ENCODE measurements around the gene ISYNA1.

The ISYNA1 gene

GRCh38 chr19:18437491-18438330 lies at the start of gene ISYNA1:
TSS of gene ISYNA1 (minus strand) at chr19:18438133. CDS start at chr19:18437979, 154 bp downstream.
- no peak for DNase-seq (ENCODE audit: low spot score)

DNA sequence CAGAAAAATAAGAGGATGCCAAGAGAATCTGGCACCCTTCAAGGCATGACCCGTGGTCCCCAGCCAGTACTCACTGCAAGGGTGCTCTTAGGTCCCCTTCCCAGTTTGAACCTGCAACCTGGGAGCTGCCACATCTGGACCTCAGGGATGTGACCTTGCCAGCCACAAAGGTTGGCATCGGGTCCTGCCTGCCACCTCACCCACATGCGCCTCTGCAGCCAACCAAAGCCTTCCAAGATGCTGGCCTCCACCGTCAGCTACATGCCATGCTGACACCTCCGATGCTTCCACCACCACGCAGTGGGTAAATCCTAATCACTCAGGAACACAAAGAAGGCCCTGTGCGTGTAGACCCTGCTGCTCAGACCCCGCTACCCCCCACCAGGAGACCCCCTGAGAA lies 48.8 kb upstream of the ISYNA1 start:
- DNase-seq (ENCODE audit: low spot score) = no peak

- DNase-seq (ENCODE audit: low spot score) = no peak
These were observed 47.1 kb upstream of the ISYNA1 start for GRCh38 chr19:18484992-18485391.

DNA sequence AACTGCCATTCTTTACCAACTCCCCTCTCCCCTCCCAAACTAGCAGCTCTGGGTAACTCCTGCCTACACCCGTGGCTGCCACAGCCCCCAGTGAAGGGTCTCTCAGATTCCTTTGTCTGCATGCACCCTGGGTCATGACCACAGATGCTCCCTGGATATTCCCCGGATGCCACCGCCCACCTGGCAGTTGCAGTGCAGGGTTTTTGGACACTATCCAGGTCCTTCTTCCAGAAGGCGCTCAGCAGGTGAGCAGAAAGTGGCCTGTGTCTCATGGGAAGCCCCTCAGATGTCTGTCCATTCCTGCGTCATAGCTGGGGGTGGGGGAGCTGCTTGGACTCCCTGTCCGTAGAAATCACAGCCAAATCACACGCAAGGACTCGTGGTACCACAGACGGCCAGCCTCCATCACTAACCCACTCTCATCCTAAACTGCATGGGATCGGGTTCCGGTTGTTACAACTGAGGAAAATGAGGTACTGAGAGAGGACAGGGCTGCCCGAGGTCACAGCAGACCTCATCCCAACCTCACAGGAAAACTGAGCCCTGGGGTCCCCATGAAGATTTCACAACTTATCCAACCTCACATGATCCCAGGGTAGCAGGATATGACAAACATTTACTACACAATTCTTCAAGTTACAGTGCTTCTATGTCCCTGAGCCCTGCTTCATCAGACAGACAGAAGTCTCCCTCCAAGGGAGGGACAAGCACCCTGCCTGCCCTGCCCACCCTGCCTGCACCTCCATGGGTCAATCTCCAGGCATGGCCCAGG lies 45.4 kb upstream of the ISYNA1 start:
- DNase-seq (ENCODE audit: low spot score) = no peak

GRCh38 chr19:18481505-18482222 lies 43.7 kb upstream of the ISYNA1 start:
- DNase-seq (ENCODE audit: low spot score) = no peak

DNA sequence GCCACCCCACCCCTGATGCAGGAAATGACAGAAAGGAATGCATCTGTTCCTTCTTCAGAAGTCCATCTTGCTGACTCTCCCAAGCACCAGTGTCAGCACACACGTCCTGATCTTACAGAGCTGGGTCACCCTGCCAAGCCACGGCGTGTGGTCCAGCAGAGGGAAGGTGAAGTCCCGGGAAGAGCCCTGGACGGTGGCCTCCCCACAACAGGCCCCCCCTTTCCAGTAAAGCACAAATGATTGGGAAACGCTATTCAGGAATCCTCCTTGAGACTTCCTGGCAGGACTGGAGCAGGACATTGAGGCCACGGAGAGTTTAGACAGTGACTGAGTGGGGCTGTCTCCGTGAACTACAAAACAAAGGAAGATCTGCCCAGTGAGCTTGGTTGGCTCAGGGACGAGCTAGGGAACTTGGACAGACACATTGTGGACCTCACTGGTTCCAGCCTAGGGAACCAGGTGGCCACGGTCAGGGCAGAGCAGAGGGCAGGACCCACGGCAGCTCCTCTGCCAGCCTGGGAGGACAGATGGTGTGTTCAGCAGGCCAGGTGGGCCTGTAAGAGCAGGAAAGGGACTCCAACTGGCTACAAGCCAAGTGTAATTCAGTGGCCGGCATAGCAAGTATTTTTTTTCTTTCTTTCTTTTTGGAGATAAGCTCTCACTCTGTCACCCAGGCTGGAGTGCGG lies 42.2 kb upstream of the ISYNA1 start:
- no peak for DNase-seq (ENCODE audit: low spot score)

DNA sequence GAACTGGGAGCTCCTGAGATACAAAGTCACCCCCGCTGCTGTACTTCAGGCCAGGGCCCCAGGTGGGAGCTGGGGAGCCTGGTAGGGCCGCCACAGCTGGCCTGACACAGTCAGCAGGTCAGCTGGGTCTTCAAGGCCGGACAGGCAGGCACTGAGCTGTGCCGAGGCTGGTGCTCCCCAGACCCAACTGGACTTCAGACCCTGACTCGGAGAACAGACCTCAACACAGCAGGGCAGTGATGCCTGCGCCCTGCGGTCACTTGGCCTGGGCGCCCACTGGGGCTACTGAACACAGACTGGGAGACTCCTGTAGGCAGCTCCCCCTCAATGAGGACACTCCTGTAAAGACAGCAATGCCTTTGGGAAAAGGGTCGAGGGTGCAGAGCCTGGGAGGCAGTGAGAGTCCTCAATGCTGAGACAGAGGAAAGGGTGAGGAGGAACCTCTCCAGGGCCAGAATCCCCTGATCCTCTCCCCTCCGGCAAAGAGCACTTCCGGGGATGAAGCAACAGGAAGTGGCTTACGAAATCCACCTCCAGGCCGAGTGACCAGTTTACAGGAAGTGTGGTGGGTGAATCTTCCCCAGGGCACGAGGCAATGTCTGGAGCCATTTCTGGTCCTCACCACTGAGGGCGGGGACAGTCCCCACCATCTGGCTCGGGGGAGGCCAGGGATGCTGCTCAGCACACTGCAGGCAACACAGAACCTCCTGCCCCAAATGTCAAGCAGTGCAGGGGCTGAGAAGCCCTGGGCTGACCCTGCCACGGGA lies 40.8 kb upstream of the ISYNA1 start:
- DNase-seq (ENCODE audit: low spot score) = peak; percentile 89

DNA sequence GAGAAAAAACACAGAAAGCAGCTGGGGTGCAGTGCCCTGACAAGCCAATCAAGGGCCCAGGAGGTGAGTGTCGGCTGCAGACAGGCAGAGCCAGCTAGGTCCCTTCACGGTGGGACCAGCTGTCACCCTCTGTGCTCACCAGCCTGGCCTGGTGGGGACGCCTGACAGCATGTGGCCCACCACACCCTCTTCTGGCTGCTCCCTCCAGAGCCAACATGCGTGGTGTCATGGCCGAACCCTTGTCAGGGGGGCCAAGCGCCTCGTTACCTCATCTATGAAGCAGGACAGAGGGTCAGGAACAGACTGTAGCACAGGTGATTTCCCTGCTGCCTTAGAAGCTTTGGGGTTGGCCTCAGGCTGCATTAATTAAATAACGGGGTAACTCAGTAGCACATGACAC lies 40.0 kb upstream of the ISYNA1 start:
- DNase-seq (ENCODE audit: low spot score) = no peak

GRCh38 chr19:18477042-18477779 lies 39.3 kb upstream of the ISYNA1 start:
- DNase-seq (ENCODE audit: low spot score) = no peak

DNA sequence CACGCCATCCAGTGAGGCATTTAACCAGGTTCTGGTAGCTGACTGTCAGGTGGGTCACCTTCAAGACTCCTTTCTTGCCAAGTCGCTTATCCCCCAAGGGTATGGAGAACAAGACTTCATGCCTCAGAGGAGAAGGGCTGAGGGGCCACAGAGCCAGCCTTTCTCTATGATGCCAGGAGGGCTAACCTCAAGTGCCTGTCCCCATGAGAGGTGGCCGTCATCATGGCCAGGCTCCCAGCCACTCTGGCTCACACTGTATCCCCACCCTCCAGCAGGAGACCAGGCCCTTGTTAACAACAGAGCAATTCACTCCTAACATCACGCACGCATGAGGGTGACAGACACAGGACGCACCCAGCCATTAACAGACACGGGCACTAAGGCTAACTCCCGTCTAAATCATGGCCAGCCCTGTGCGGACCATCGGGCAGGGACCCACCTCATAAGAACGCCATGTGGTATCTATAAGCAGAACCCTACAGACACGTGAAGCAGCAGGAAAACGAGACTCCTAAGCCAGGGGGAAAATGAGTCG lies 38.6 kb upstream of the ISYNA1 start:
- no peak for DNase-seq (ENCODE audit: low spot score)

DNA sequence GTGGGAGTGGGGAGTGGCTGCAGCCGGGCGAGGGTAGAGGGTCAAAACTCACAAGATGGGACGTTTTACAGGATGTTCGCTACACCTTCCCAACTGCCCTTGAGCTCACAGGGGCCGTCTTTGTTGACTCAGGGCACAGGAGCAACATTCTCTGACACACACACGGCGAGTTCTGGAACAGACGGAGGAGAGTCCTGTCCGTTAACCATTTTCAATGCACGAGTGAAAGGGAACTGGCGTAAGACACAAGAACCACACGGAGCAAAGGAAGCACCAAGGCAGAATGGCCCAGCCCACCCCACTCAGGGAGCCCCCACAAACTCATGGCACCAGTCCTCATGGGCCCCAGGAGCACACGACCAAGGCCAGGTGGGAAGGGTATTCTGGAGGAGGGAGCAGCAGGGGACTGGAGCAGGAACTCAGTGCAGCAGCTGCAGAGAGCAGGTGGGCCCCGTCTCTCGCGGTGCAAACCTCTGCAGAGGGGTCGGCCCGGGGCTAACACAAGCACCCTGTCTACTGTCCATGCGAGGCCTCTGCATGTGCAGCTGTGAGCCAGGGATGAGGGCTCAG lies 37.9 kb upstream of the ISYNA1 start:
- DNase-seq (ENCODE audit: low spot score) = no peak

GRCh38 chr19:18475004-18475453 lies 37.1 kb upstream of the ISYNA1 start:
- DNase-seq (ENCODE audit: low spot score) = no peak

- DNase-seq (ENCODE audit: low spot score) = no peak
These were observed 36.5 kb upstream of the ISYNA1 start for GRCh38 chr19:18474366-18474887.

- DNase-seq (ENCODE audit: low spot score) = no peak
These were observed 35.8 kb upstream of the ISYNA1 start for GRCh38 chr19:18473706-18474087.

DNA sequence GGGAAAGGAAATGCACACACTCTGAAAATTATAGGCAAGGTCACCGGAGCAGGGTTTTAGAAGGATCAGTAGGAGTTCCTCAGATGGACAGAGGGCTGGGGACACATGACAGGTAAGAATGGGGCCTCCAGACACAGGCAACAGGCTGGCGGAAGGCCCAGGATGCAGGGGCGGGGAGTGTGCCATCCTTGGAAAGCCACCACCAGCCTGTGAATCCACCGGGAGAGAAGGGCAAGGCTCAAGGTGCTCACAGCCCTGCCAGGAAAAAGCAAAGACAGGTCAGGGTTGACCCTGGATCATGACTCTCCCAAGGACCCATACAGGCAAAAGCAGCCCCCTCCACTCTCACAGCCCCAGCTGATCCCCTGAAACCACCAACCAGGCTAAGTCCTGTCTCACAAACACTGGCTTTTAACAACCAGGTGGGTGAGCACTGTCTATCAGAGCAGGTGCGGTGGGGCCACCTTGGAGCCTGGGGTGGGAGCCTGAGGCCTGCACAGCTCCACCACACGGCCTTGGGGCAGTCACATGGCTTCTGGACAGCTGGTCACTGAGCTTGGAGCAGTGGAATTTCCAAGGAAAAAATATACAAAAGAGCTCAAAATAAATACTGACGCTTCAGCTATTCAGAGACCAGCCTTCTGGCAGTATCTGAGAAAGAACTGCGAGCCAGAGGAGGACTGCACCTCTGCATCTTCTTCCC lies 35.2 kb upstream of the ISYNA1 start:
- no peak for DNase-seq (ENCODE audit: low spot score)

DNA sequence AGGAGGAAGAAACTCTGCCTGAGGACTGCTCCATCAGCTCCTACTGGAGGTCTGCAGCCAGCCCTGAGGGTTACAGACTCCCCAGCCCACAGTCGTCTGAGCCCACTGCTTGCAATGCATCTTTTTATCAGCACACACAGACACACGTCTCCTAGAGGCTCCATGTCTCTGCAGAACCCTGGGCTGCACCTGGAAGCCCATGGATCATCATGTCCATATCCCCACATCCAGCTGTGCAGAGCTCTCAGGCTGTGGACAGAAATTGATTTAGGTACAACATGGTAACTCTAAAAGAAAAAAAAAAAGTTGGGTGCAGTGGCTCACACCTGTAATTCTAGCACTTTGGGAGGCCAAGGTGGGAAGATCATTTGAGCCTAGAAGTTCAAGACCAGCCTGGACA lies 32.9 kb upstream of the ISYNA1 start:
- DNase-seq (ENCODE audit: low spot score) = no peak

DNA sequence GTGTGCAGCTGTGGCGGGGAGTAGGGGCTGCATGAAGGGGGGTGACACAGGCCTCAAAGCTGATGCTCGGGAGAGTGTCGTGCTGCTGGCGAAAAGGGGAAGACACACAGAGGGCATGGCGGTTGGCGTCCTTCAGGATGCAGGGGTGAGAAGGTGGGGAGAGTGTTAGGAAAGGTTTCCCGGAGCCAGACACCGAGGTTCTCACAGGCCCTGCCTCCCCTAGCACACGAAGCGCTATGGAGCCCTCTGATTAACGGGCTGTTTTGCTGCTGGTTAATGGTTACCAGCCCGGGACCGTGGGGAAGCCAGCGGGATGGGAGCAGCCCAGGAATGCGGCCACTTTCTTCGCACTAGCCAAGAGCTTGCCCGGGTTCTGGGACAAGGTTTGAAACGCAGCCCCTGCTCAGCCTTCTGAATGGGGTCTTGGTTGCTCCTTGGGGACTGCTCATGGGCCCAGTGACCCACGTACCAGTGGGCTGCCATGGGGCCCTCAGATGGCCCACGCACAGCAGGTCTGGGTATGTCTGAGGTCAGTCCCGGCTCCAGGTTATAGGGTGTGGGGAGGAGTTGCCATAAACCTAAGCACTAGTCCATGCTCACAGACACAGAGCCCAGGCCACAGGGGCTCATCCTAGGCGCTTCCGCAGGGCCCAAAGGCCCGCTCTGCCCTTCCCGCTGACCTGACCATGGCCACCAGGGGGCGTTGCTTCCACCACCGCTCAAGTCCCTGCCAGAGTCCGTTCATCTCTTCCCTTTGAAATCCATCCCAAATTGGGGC lies 31.3 kb upstream of the ISYNA1 start:
- DNase-seq (ENCODE audit: low spot score) = no peak

GRCh38 chr19:18468517-18468916 lies 30.6 kb upstream of the ISYNA1 start:
- DNase-seq (ENCODE audit: low spot score) = no peak

Measured in RKO (cell line).